Testis (tissue), 2 donors: Measurements from ENCODE around the gene REEP3.

Experiments used
- CTCF ChIP-seq, 3 experiments: fragments of 450-650 bp in 2 of 3; fragments of 200-600 bp in 1 of 3; sonication (generic) in 1 of 3; IDR thresholded peaks; one replicate each; pipeline ENCODE4 v1.5.1; 2016 to 2019; ENCODE audit warnings: antibody characterized with exemption in 3 of 3, mild to moderate bottlenecking in 2 of 3, moderate library complexity in 1 of 3
- POLR2A ChIP-seq: fragments of 450-650 bp; IDR thresholded peaks from one replicate; pipeline ENCODE4 v1.6.1; 2017; ENCODE audit warnings: antibody characterized with exemption, mild to moderate bottlenecking, moderate library complexity

GRCh38 chr10:63521416-63522276, 445 bp downstream of the REEP3 start:
- no peak for TF ChIP-seq POLR2A
- no peak for TF ChIP-seq CTCF (IDR thresholded peaks at IDR 0.05)
